22Rv1 (cell line): Measurements from ENCODE around the gene VAT1.

Source experiments
- ZFX ChIP-seq: fragments of 450-650 bp; IDR thresholded peaks from 2 replicates; pipeline ENCODE4 v1.6.1; 2017; ENCODE audit warnings: antibody characterized with exemption, borderline replicate concordance
- TF ChIP-seq, protein P1 (sequence below): fragments of 450-650 bp; IDR thresholded peaks from 2 replicates; pipeline ENCODE4 v1.5.1; 2017; ENCODE audit warnings: mild to moderate bottlenecking

DNA sequence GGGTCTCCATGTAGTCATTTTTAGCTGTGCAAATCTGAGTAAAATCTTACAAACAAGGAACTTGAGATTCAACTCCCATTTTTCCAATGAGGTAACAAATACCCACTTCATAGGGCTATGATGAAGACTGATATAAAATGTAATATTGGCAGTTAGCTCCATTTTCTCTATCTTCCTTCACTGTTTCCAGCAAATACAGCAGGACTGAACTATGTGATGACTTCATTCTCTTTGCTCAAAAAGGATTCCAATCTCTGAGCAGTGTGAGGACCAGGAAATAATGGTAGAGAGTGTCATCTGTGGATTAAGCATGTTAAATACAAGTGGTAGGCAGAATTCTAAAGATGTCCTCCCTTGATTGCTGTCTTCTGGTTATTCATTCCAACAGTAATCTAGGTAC, 21.1 kb upstream of the VAT1 start:
- TF ChIP-seq, protein P1, sequence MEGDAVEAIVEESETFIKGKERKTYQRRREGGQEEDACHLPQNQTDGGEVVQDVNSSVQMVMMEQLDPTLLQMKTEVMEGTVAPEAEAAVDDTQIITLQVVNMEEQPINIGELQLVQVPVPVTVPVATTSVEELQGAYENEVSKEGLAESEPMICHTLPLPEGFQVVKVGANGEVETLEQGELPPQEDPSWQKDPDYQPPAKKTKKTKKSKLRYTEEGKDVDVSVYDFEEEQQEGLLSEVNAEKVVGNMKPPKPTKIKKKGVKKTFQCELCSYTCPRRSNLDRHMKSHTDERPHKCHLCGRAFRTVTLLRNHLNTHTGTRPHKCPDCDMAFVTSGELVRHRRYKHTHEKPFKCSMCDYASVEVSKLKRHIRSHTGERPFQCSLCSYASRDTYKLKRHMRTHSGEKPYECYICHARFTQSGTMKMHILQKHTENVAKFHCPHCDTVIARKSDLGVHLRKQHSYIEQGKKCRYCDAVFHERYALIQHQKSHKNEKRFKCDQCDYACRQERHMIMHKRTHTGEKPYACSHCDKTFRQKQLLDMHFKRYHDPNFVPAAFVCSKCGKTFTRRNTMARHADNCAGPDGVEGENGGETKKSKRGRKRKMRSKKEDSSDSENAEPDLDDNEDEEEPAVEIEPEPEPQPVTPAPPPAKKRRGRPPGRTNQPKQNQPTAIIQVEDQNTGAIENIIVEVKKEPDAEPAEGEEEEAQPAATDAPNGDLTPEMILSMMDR = no peak
- TF ChIP-seq ZFX = no peak
